ENCODE measurements around the gene AKT3. TPM values are rescaled to one million over a fixed set of nuclear protein-coding genes. Genes with fewer than 3 reads are reported as not detected.

AKT3 gene
- total RNA-seq, 4 donors from 2014 or later: 51.7 to 84.1 (median 71.1) TPM

DNA sequence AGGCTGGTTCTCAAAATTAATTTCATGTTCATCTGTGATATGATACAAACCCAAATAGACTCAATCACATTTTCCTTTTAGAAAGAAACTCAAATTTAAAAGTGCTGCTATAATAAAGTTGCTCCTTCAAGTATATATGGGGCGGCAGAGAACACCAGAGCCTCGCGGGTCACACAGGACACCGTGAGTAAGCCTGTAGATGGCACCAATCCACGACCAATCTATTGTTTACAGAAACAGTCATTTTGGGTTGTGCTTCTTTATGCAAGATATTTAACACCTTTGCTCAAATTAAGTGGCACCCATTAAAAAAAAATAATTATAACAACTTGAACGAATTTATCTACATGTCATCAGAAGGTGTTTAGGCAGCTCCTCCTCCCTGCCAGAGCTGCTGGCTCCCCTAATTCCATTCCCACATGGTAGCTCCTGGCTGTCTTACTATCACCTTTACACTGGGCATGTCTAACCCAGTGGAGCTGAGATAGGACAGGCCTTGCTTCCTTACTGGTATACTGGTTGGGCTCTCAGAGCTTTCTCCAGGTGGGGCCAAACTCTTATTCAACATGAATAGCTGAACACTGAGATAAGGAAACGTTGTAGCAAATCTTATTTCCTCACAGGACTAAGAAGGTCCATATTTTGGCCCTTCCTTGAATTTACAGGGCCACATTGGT lies 307.2 kb downstream of the AKT3 start:
- intact Hi-C loops (cut with DNase I): no loop called here
- Histone ChIP-seq H3K27ac (no peak overlapping the region), H3K27me3 (no peaks in the 10 kb centered on the region), H3K9me3 (no peaks in the 10 kb centered on the region), H3K36me3 (no peaks in the 10 kb centered on the region), H3K4me3 (replicated peaks in 1 of 3) (no peak overlapping the region), H3K4me1 (no peaks in the 10 kb centered on the region)
- DNase-seq: no peak
- TF ChIP-seq POLR2A (IDR thresholded peaks at IDR 0.05): no peak
- TF ChIP-seq, protein P1, sequence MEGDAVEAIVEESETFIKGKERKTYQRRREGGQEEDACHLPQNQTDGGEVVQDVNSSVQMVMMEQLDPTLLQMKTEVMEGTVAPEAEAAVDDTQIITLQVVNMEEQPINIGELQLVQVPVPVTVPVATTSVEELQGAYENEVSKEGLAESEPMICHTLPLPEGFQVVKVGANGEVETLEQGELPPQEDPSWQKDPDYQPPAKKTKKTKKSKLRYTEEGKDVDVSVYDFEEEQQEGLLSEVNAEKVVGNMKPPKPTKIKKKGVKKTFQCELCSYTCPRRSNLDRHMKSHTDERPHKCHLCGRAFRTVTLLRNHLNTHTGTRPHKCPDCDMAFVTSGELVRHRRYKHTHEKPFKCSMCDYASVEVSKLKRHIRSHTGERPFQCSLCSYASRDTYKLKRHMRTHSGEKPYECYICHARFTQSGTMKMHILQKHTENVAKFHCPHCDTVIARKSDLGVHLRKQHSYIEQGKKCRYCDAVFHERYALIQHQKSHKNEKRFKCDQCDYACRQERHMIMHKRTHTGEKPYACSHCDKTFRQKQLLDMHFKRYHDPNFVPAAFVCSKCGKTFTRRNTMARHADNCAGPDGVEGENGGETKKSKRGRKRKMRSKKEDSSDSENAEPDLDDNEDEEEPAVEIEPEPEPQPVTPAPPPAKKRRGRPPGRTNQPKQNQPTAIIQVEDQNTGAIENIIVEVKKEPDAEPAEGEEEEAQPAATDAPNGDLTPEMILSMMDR (IDR thresholded peaks at IDR 0.05): no peak
- WGBS, 2 donors: 88 to 89% methylated on average over 7 of the region's 7 CpGs

DNA sequence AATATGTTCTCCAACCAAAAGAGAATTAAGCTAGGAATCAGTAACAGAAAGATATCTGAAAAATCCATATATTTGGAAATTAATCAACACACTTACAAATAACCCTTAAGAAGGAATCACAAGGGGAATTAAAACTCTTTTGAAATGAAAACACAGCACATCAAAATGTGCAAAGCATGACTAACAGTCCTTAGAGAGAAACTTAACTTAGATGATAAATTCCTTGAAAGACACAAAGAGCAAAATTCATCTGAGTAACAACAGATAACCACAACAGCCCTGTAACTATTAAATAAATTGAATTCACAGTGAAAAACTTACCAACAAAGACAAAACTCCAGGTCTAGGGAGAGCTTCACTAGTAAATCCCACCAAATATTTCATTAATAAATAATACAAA lies 310.4 kb downstream of the AKT3 start:
- no peaks in the 10 kb centered on the region for H3K27me3 ChIP-seq
- no peak for TF ChIP-seq POLR2A (IDR thresholded peaks at IDR 0.05)
- TF ChIP-seq, protein P1 (IDR thresholded peaks at IDR 0.05): no peak
- no peak for DNase-seq
- H3K4me1 ChIP-seq: no peaks in the 10 kb centered on the region
- intact Hi-C loops (cut with DNase I): no loop called here
- no peaks in the 10 kb centered on the region for H3K36me3 ChIP-seq
- H3K27ac ChIP-seq: no peak overlapping the region
- no peak overlapping the region for H3K4me3 ChIP-seq (replicated peaks in 1 of 3)
- H3K9me3 ChIP-seq: no peaks in the 10 kb centered on the region

DNA sequence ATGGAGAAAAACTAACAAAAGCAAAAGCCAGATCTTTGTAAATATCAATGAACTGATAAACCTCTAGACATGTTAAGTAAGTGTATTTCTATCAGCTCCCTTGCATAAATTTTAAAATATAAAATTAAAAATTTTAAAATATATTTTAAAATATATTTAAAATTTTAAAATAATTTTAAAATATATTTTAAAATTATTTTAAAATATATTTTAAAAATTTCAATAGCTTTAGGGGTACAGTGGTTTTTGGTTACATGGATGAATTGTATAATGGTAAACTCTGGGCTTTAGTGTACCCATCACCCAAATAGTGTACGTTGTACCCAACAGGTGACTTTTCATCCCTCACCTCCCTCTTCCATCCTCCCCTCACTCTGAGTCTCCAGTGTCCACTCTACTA lies 315.0 kb downstream of the AKT3 start:
- no peaks in the 10 kb centered on the region for H3K4me1 ChIP-seq
- 95 to 98% methylated on average over 1 of the region's 1 CpG for WGBS, 2 donors
- intact Hi-C loops (cut with DNase I): no loop called here
- DNase-seq: no peak
- H3K4me3 ChIP-seq (replicated peaks in 1 of 3): no peak overlapping the region
- no peak overlapping the region for H3K27ac ChIP-seq
- no peaks in the 10 kb centered on the region for H3K9me3 ChIP-seq
- no peaks in the 10 kb centered on the region for H3K36me3 ChIP-seq
- TF ChIP-seq, protein P1 (IDR thresholded peaks at IDR 0.05): no peak
- no peak for TF ChIP-seq POLR2A (IDR thresholded peaks at IDR 0.05)
- no peaks in the 10 kb centered on the region for H3K27me3 ChIP-seq

DNA sequence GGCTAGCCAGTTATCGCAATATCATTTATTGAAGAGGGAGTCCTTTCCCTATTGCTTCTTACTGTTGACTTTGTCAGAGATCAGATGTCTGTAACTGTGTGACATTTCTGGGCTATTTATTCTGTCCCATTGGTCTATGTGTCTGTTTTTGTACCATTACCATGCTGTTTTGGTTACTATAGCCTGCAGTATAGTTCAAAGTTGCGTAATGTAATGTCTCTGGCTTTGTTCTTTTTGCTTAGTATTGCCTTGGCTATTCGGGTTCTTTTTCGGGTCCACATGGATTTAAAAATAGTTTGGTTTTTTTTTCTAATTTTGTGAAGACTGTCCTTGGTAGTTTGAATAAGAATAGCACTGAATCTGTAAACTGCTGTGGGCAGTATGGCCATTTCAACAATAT lies 320.5 kb downstream of the AKT3 start:
- no peak overlapping the region for H3K4me3 ChIP-seq (replicated peaks in 1 of 3)
- WGBS, 2 donors: 96 to 98% methylated on average over 4 of the region's 4 CpGs

DNA sequence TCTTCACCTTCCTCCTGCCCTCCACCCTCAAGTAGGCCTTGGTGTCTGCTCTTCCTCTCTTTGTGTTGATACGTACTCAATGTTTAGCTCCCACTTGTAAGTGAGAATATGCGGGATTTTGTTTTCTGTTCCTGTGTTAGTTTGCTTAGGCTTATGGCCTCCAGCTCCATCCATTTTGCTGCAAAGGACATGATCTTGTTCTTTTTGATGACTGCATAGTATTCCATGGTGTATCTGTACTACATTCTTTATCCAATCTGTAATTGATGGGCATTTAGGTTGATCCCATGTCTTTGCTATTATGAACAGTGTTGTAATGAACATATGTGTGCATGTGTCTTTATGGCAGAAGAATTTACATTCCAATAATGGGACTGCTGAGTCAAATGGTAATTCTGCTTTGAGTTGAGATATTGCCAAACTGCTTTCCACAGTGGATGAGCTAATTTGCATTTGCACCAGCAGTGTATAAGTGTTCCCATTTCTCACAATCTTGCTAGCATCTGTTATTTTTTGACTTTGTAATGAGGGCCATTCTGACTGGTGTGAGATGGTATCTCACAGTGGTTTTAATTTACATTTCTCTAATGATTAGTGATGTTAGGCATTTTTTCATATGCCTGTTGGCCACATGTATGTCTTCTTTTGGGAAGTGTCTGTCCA lies 321.5 kb downstream of the AKT3 start:
- whole genome bisulfite sequencing, 2 donors: 100% methylated on average over 2 of the region's 2 CpGs
- Histone ChIP-seq H3K27me3 (no peaks in the 10 kb centered on the region), H3K4me1 (peaks cover 7 to 18% of the 10 kb centered on the region in 2 donors), H3K9me3 (no peaks in the 10 kb centered on the region), H3K4me3 (replicated peaks in 1 of 3) (no peak overlapping the region), H3K27ac (no peak overlapping the region), H3K36me3 (no peaks in the 10 kb centered on the region)
- no peak for DNase-seq
- no peak for TF ChIP-seq POLR2A (IDR thresholded peaks at IDR 0.05)
- TF ChIP-seq, protein P1 (IDR thresholded peaks at IDR 0.05): no peak
- intact Hi-C loops (cut with DNase I): no loop called here

More for the DNA sequence above, 320.5 kb downstream of the AKT3 start:
- intact Hi-C loops (cut with DNase I): no loop called here
- Histone ChIP-seq H3K27ac (no peak overlapping the region), H3K36me3 (no peaks in the 10 kb centered on the region), H3K27me3 (no peaks in the 10 kb centered on the region), H3K4me1 (peaks cover 6 to 15% of the 10 kb centered on the region in 2 donors), H3K9me3 (no peaks in the 10 kb centered on the region)
- no peak for DNase-seq
- TF ChIP-seq POLR2A (IDR thresholded peaks at IDR 0.05): no peak
- TF ChIP-seq, protein P1 (IDR thresholded peaks at IDR 0.05): no peak

All from thyroid gland (tissue), 4 donors.